Stimulated activated CD4-positive, alpha-beta T cell treated with anti-CD3 and anti-CD28 coated beads, Interleukin-2, amount 100 ng/mL, for 48 hours (primary cell): ENCODE data around the gene MYLK4.

Source experiments
- DNase-seq, 2 donors: peaks; one replicate each; pipeline ENCODE4 v3.0.0-alpha.2; 2020

Gene MYLK4

GRCh38 chr6:2655844-2656433, 94.8 kb downstream of the MYLK4 start:
- no peak for DNase-seq

GRCh38 chr6:2653369-2654032, 97.2 kb downstream of the MYLK4 start:
- DNase-seq: no peak

- no peak for DNase-seq
These were observed 98.1 kb downstream of the MYLK4 start for GRCh38 chr6:2652611-2653010.

- no peak for DNase-seq
These were observed 98.8 kb downstream of the MYLK4 start for GRCh38 chr6:2651961-2652360.

GRCh38 chr6:2651536-2651935, 99.2 kb downstream of the MYLK4 start:
- no peak for DNase-seq

- no peak for DNase-seq
These were observed 104.4 kb downstream of the MYLK4 start for GRCh38 chr6:2646346-2646745.

- no peak for DNase-seq
These were observed 106.7 kb downstream of the MYLK4 start for GRCh38 chr6:2643935-2644539.

GRCh38 chr6:2643130-2643529, 107.6 kb downstream of the MYLK4 start:
- DNase-seq: no peak

GRCh38 chr6:2641044-2641725, 109.5 kb downstream of the MYLK4 start:
- no peak for DNase-seq

GRCh38 chr6:2640551-2640950, 110.2 kb downstream of the MYLK4 start:
- no peak for DNase-seq

- DNase-seq: no peak
These were observed 110.8 kb downstream of the MYLK4 start for GRCh38 chr6:2639896-2640295.

GRCh38 chr6:2639167-2639566, 111.6 kb downstream of the MYLK4 start:
- DNase-seq: no peak

- no peak for DNase-seq
These were observed 114.0 kb downstream of the MYLK4 start for GRCh38 chr6:2636672-2637071.

GRCh38 chr6:2635911-2636310, 114.8 kb downstream of the MYLK4 start:
- DNase-seq: no peak

GRCh38 chr6:2634139-2634964, 116.4 kb downstream of the MYLK4 start:
- DNase-seq: peak; percentile 86 to 92

- DNase-seq: no peak
These were observed 117.0 kb downstream of the MYLK4 start for GRCh38 chr6:2633736-2634135.

- no peak for DNase-seq
These were observed 117.6 kb downstream of the MYLK4 start for GRCh38 chr6:2632976-2633584.

- DNase-seq: no peak
These were observed 118.4 kb downstream of the MYLK4 start for GRCh38 chr6:2632368-2632767.

- DNase-seq: no peak
These were observed 119.7 kb downstream of the MYLK4 start for GRCh38 chr6:2630891-2631571.

- DNase-seq: no peak
These were observed 120.4 kb downstream of the MYLK4 start for GRCh38 chr6:2630359-2630758.

GRCh38 chr6:2626401-2626800, 124.3 kb downstream of the MYLK4 start:
- no peak for DNase-seq

- DNase-seq: no peak
These were observed 125.1 kb downstream of the MYLK4 start for GRCh38 chr6:2625581-2625980.
